ENCODE results near the gene SEZ6. TPM values are rescaled to one million over a fixed set of nuclear protein-coding genes. Genes with fewer than 3 reads are reported as not detected.

Gene SEZ6
- total RNA-seq, 4 donors from 2014 or later, result 0.42 to 0.83 (median 0.52) TPM; not detected in 1

DNA sequence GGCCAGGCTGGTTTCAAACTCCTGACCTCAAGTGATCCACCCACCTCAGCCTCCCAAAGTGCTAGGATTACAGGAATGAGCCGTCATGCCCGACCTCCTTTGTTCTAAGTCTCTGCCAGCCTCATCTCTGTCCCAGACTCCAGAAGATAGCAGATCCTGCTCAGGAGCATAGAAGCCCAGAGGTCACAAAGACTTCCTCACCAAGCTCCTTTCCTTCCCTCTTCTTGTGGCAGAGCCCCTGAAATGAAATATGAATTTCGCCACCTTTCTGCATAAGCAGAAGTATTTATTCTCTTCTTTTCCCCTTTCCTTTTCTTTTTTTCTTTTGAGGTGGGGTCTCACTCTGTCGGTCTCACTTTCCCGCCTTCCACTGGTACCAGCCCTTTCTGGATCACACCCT is 25.7 kb upstream of the SEZ6 start:
- DNase-seq (ENCODE audit: extremely low spot score), result no peak
- H3K9me3 ChIP-seq, result peaks cover 0 to 20% (median 12%) of the 10 kb centered on the region in 4 donors
- H3K27ac ChIP-seq (replicated peaks in 1 of 4), result no peak overlapping the region
- no peaks in the 10 kb centered on the region for H3K36me3 ChIP-seq
- TF ChIP-seq POLR2AphosphoS5 (IDR thresholded peaks at IDR 0.05) (no peak), POLR2A (IDR thresholded peaks at IDR 0.05; ENCODE audit: low read depth) (no peak), EP300 (IDR thresholded peaks at IDR 0.05) (no peak)
- TF ChIP-seq, protein P1, sequence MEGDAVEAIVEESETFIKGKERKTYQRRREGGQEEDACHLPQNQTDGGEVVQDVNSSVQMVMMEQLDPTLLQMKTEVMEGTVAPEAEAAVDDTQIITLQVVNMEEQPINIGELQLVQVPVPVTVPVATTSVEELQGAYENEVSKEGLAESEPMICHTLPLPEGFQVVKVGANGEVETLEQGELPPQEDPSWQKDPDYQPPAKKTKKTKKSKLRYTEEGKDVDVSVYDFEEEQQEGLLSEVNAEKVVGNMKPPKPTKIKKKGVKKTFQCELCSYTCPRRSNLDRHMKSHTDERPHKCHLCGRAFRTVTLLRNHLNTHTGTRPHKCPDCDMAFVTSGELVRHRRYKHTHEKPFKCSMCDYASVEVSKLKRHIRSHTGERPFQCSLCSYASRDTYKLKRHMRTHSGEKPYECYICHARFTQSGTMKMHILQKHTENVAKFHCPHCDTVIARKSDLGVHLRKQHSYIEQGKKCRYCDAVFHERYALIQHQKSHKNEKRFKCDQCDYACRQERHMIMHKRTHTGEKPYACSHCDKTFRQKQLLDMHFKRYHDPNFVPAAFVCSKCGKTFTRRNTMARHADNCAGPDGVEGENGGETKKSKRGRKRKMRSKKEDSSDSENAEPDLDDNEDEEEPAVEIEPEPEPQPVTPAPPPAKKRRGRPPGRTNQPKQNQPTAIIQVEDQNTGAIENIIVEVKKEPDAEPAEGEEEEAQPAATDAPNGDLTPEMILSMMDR (IDR thresholded peaks at IDR 0.05), result no peak
- peaks cover 0 to 17% (median 0%) of the 10 kb centered on the region in 4 donors for H3K27me3 ChIP-seq
- intact Hi-C loops (cut with DNase I), result no loop called here
- no peaks in the 10 kb centered on the region for H3K4me1 ChIP-seq
- H3K4me3 ChIP-seq, result no peak overlapping the region
- 69% methylated on average over 5 of the region's 5 CpGs for WGBS

DNA sequence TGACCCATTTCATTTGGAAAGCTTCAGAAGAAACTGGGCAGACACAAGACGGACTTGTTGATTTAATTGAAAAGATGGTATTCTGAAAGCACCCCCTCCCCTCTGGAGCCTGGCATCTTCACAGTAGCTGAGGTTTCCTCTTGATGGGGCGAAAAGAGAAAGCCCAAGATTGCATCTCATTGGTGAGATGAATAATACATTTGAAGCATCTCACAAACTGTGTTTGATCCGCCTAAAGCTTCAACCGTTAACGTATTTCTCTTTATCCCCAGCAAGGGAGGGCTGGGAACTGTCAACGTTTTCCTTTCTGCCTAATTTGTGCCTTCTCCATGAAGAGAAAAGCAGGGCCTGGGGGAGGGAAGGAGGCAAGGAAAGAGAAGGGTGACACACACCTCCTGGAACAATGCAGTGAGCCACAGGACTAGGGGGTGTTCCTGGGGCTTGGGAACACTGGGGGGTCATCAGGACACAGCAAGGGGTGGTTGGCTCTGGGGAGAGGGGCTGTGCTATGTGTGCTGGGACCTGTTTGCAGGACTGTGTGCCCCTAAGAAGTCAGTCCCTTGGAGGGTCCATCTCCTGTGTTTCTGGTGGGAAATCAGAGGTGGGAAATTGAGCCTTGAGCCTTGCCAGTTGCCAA is 18.6 kb upstream of the SEZ6 start:
- WGBS, result 64% methylated on average over 6 of the region's 6 CpGs
- TF ChIP-seq EP300 (IDR thresholded peaks at IDR 0.05), result no peak
- TF ChIP-seq, protein P1 (IDR thresholded peaks at IDR 0.05), result no peak
- no peak for TF ChIP-seq POLR2AphosphoS5 (IDR thresholded peaks at IDR 0.05)
- no peak for TF ChIP-seq POLR2A (IDR thresholded peaks at IDR 0.05; ENCODE audit: low read depth)
- no peak overlapping the region for H3K27ac ChIP-seq (replicated peaks in 1 of 4)
- H3K36me3 ChIP-seq, result no peaks in the 10 kb centered on the region
- H3K4me1 ChIP-seq, result peaks cover 7 to 9% (median 9%) of the 10 kb centered on the region in 4 donors
- no peak for DNase-seq (ENCODE audit: extremely low spot score)
- no peaks in the 10 kb centered on the region for H3K9me3 ChIP-seq
- no peak overlapping the region for H3K4me3 ChIP-seq
- intact Hi-C loops (cut with DNase I), result no loop called here
- H3K27me3 ChIP-seq, result peaks cover 0 to 19% (median 12%) of the 10 kb centered on the region in 4 donors

DNA sequence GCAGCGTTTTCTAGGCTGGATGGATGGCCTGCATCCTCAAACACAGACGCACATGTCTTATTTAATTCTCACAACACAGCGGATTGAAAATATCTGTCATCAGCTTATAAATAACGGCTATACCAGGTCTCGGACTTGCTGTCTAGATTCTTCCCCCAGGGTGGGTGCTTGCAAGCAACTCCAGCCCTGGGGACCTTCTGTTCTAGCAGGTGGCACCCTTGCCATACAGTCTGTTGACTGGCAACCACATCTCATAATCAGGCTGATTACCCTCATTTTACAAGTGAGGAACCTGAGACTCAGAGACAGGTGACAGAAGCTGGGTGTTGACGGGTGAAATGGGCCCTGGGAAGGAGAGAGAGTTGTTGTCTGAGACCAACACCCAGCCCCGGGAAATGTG is 16.2 kb upstream of the SEZ6 start:
- H3K9me3 ChIP-seq, result no peaks in the 10 kb centered on the region
- intact Hi-C loops (cut with DNase I), result no loop called here
- H3K27ac ChIP-seq (replicated peaks in 1 of 4), result no peak overlapping the region
- H3K27me3 ChIP-seq, result peaks cover 0 to 41% (median 13%) of the 10 kb centered on the region in 4 donors
- 89% methylated on average over 7 of the region's 7 CpGs for WGBS
- H3K4me3 ChIP-seq, result no peak overlapping the region
- no peak for DNase-seq (ENCODE audit: extremely low spot score)
- H3K4me1 ChIP-seq, result peaks cover 9 to 11% (median 9%) of the 10 kb centered on the region in 4 donors
- TF ChIP-seq POLR2A (IDR thresholded peaks at IDR 0.05; ENCODE audit: low read depth) (no peak), EP300 (IDR thresholded peaks at IDR 0.05) (no peak), POLR2AphosphoS5 (IDR thresholded peaks at IDR 0.05) (no peak)
- TF ChIP-seq, protein P1 (IDR thresholded peaks at IDR 0.05), result no peak
- no peaks in the 10 kb centered on the region for H3K36me3 ChIP-seq

DNA sequence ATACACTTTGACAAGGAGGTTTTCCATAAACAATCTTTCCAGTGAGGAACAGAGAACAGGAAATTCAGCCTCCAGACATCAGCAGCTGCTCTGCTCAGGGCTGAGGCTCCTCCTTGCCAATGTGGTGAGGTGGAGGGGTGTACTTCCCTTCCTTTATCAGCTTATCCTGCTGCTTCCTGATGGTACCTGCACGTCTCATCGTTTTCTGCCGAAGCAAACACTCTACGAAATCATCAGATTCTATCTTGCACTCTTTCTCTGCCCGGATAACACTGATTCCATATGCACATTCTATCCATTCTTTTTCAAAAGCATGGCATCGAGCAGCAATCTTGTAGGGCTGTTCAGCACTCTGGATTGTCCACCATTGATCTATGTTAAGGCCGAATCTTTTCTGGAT is 15.4 kb upstream of the SEZ6 start:
- peaks cover 9 to 11% (median 9%) of the 10 kb centered on the region in 4 donors for H3K4me1 ChIP-seq
- no peaks in the 10 kb centered on the region for H3K36me3 ChIP-seq
- intact Hi-C loops (cut with DNase I), result no loop called here
- TF ChIP-seq POLR2A (IDR thresholded peaks at IDR 0.05; ENCODE audit: low read depth) (no peak), POLR2AphosphoS5 (IDR thresholded peaks at IDR 0.05) (no peak), EP300 (IDR thresholded peaks at IDR 0.05) (no peak)
- TF ChIP-seq, protein P1 (IDR thresholded peaks at IDR 0.05), result no peak
- no peak overlapping the region for H3K27ac ChIP-seq (replicated peaks in 1 of 4)
- H3K4me3 ChIP-seq, result no peak overlapping the region
- WGBS, result 85% methylated on average over 7 of the region's 7 CpGs
- H3K9me3 ChIP-seq, result no peaks in the 10 kb centered on the region
- H3K27me3 ChIP-seq, result peaks cover 0 to 50% (median 13%) of the 10 kb centered on the region in 4 donors
- no peak for DNase-seq (ENCODE audit: extremely low spot score)

All from esophagus muscularis mucosa (tissue), 4 donors.